ENCODE data around the gene DNAAF2.
"Not testable (repeated sequence)": the region's sequence is repeated elsewhere in the genome, so short reads cannot be mapped to it uniquely, and the experiment has no call there.

Gene DNAAF2

DNA sequence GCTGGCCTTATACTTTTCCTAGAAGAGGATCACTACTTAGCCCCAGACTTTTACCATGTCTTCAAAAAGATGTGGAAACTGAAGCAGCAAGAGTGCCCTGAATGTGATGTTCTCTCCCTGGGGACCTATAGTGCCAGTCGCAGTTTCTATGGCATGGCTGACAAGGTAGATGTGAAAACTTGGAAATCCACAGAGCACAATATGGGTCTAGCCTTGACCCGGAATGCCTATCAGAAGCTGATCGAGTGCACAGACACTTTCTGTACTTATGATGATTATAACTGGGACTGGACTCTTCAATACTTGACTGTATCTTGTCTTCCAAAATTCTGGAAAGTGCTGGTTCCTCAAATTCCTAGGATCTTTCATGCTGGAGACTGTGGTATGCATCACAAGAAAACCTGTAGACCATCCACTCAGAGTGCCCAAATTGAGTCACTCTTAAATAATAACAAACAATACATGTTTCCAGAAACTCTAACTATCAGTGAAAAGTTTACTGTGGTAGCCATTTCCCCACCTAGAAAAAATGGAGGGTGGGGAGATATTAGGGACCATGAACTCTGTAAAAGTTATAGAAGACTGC, 12.9 kb downstream of the DNAAF2 start:
- DNase-seq (ENCODE audit: low spot score) = no peak

DNA sequence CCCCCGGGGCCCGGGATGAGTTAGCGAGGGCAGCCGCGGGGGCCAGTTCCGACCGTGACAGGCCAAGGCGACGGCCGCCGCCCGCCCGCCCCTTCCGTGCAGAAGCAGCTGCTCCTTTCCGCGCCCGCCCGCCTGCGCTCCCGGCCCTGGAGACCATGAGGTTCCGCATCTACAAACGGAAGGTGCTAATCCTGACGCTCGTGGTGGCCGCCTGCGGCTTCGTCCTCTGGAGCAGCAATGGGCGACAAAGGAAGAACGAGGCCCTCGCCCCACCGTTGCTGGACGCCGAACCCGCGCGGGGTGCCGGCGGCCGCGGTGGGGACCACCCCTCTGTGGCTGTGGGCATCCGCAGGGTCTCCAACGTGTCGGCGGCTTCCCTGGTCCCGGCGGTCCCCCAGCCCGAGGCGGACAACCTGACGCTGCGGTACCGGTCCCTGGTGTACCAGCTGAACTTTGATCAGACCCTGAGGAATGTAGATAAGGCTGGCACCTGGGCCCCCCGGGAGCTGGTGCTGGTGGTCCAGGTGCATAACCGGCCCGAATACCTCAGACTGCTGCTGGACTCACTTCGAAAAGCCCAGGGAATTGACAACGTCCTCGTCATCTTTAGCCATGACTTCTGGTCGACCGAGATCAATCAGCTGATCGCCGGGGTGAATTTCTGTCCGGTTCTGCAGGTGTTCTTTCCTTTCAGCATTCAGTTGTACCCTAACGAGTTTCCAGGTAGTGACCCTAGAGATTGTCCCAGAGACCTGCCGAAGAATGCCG, 13.7 kb downstream of the DNAAF2 start:
- DNase-seq (ENCODE audit: low spot score) = peak; percentile 77

DNA sequence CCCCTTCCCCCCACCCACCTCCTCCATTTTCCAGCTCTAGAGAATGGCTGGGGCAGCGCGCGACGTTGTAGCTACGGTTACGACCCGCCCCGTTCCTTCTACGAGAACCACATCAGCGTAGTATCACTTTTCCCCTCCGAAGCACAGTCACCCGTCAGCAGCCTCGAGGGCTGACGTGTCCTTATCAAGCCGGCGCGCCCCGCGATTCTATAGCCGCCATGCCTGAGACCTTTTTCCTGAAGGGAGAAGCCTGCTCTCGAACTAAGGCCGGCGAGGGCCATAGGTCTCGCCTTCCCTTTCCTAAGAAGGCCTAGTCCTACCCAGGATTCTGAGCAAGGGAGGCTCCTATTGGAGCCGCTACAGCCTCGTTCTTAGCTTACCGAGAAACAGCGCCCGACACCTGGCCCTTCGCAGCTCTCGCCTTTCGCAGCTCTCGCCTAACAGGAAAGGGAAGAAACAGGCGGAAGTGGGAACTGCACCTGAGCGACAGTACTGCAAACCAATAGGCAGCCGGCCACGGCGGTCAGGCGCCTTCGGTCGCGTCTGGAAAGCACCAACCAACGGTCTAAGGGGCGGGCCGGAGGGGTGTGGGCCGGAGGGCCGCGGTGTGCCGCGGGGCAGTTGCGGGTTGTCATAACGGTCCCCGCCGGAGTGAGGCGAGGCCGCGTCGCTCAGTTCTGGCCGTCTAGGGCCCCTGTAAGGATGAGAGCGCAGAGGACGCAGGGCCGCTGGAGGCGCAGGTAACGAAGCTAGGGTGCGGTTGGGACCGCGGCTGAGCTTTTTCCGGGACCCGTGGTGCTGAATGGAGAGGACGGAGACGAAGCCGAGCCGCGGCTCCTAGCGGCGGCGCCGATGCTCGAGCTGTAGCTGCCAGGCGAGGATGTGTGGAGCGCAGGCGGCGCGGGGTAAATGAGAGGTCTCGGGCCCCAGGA, 14.6 kb downstream of the DNAAF2 start, which contains the start of the genes MGAT2 and RPL36AL:
Gene MGAT2, plus strand, starts transcription at position 618 of the 932 bp plus-strand sequence. CDS start 470 bp downstream, outside the sequence.
Gene RPL36AL, minus strand, starts transcription at position 445 of the 932 bp plus-strand sequence. CDS start 1,522 bp downstream, outside the sequence.
- DNase-seq (ENCODE audit: low spot score) = peak; percentile 98

DNA sequence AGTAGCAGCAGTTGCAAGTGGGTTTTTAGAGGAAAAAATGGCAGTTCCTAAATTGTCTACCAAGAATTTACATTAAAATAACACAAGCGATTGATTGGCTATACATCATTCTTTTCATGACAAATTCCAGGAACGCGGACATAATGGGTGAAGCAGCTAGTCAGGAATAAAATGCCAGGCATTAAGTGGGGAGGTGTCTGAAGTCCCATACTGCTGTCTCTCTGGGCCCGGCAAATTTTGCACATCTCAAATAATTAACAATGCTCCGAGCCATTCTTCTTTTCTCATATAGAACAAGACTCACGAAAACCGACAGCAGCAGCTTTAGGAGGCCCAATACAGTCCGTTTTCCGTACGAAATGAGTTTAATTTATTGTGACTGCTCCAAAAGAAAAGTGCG, 15.3 kb downstream of the DNAAF2 start:
- DNase-seq (ENCODE audit: low spot score) = no peak

GRCh38 chr14:49619273-49619672, 15.8 kb downstream of the DNAAF2 start:
- DNase-seq (ENCODE audit: low spot score) = not testable (repeated sequence)

DNA sequence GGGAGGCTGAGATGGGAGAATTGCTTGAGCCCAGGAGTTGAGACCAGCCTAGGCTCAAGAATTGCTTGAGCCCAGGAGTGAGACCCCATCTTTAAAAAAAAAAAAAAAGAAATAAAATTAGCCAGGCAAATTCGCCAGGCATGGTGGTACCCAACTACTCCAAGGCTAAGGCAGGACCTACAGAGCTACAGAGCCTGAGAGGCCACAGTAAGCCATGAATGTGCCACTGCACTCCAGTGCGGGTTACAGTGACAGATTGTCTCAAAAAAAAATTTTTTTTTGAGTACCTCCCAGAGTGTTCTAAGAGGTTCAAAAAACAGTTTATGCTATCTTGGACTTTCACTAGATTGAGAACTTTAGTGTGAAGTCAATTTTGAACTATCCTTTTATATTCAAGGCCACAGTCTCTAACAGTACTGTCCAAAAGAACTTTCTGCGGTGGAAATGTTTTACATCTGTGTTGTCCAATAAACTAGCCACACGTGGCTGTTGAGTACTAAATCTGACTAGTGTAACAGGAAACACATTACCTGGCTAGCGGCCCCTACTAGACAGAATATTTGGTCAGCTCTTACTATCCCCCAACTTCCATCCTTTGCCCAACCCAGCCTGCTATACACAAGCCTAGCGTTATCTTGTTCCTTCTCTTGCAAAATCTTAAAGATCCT, 17.1 kb downstream of the DNAAF2 start:
- DNase-seq (ENCODE audit: low spot score) = no peak

DNA sequence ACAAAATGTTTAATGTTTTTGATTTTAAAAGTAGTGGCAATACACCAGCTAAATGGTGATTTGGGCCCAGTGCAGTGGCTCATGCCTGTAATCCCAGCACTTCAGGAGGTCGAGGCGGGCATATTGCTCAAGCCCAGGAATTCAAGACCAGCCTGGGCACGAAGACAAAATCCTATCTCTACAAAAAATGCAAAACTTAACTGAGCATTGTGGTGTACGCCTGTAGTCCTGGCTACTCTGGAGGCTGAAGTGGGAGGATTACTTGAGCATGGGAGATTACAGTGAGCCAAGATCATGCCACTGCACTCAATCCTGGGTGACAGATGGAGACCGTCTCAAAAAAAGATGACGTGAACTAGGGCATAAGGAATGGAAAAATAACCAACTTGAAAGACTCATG, 19.3 kb downstream of the DNAAF2 start:
- DNase-seq (ENCODE audit: low spot score) = no peak

- DNase-seq (ENCODE audit: low spot score) = no peak
These were observed 20.8 kb downstream of the DNAAF2 start for GRCh38 chr14:49614196-49614595.

DNA sequence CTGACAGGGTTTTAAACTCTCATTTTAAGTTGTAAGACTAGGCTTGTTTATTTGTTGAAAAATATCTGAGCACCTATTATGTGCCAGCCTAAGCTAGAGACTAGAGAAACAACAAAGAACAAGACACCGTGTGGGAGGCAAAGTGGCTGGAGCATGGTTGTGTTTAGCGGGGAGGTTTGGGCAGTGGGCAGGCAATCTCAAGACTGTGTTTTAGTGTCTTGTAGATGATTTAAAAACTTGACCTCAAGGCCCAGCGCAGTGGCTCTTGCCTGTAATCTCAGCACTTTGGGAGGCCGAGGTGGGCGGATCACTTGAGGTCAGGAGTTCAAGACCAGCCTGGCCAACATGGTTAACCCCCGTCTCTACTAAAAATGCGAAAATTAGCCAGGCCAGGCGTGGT, 22.4 kb downstream of the DNAAF2 start:
- no peak for DNase-seq (ENCODE audit: low spot score)

DNA sequence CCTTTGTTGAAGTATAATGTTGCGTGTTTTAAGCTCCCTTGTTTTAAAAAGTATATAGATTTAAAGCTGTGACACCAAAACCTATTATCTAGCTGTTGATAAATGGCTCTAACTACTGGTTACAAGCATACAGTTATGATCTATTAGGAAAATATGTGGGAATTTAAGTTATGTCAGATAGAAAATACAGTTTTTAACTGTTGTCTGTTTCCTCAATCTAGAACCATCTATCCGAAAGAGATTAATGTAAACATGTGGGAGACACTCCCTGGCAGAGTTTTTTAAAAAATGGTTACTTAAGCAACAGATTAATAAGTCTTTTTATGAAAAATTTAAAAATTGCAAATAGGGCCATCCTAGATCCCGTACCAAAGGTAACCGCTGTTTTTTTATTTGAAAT, 22.8 kb downstream of the DNAAF2 start:
- no peak for DNase-seq (ENCODE audit: low spot score)

- DNase-seq (ENCODE audit: low spot score) = no peak
These were observed 27.5 kb downstream of the DNAAF2 start for GRCh38 chr14:49607583-49607982.

DNA sequence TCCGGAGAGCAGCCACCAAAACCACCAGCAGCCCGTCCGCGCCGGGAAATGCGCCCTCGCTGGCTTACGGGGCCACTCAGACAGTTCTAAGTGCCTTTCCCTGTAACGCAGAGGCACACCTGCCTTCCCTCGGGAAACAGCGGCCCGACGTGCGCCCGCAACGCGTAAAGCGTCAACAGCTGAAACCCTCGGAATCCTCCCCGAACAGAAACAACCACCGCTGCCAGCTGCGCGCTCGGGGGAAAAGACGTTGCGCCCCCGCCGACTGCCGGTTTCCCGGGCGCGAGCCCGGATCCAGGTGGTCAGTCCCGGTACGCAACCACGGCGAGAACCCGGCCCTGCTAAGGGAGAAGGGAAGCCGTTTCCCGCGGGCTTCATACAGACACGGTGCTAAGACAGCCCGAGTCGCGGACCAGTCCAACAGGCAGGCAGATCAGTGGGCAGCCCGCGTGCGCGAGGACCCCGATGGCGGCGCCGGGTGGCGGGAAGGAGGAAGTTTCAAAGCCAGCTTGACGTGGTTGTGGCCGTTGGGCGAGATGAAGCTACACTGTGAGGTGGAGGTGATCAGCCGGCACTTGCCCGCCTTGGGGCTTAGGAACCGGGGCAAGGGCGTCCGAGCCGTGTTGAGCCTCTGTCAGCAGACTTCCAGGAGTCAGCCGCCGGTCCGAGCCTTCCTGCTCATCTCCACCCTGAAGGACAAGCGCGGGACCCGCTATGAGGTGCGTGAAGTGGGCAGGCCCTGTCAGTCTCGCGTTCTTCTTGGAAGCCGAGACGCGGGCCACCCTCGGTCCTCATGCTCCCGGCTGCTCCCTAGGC, 36.4 kb downstream of the DNAAF2 start, which contains the start of gene LRR1:
Gene LRR1, plus strand, starts transcription at position 456 of the 816 bp plus-strand sequence. Its CDS starts 81 bp downstream, at position 537.
- peak; percentile 93 for DNase-seq (ENCODE audit: low spot score)

DNA sequence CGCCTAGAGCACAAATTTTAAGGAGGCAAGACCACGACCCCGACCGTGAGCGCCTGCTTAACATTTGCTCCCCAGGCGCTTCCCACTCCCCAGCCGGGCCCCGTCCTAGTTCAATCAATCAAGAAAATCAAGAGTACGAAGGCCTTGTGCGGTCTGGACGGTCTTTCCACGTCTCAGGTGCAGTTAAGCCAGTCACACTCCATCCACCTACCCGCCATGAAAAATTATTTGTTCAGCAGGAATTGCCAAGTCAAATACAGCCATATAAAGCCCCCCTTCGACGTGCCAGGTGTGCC, 36.9 kb downstream of the DNAAF2 start:
- peak; percentile 54 for DNase-seq (ENCODE audit: low spot score)

DNA sequence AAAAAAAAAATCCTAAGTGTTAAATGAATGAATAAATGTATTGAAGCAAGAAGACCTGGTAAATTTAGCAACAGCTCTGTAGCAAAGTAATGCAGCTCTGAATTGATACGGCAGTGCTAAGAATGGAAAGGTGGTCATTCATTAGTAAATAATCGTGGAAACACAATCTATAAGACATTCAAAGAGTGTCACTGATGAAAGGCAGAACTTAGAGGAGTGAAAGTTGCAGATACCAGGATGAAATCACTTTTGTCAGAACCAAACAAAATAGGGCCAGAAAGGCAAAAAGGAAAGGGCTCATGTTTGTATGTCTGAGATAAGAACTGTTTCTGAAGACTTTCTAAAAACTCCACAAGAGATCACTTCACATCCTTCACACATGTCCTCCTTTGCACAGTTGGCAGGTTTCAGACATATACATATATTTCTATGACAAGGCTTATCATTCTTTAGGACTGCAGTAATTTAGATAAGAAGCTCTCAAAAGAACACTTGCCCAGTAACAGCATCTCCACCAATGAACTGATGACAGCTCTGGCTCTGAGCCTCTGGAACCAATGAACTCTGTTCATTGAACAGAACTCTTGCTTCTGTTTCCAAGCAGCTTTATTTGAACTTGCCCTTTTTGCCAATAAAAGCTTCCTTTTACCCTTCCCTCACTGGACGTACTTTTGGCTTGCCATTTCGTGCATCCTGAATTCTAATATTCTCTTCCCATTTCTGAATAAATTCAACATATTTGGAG, 40.5 kb downstream of the DNAAF2 start:
- DNase-seq (ENCODE audit: low spot score) = no peak

DNA sequence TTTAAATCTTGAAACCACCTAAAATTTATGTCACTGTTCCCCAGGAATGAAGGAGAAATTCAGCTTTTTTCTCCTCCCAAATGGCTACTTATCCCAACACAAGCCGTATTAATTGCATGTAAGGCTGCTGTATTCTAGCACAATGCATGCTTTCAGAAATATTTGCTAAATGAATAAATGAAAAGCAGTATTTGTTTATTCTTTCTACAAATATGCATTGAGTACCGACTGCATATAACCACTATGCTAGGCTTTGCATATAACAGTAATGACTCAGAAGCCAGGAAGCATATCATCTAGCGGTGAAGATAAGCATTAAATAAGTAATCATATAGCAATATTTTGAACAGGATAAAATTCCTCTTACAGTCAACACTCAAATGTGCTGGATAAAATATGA, 42.0 kb downstream of the DNAAF2 start:
- DNase-seq (ENCODE audit: low spot score) = no peak

GRCh38 chr14:49589387-49589786, 45.7 kb downstream of the DNAAF2 start:
- no peak for DNase-seq (ENCODE audit: low spot score)

- DNase-seq (ENCODE audit: low spot score) = peak; percentile 50
These were observed 48.2 kb downstream of the DNAAF2 start for GRCh38 chr14:49586673-49587460.

DNA sequence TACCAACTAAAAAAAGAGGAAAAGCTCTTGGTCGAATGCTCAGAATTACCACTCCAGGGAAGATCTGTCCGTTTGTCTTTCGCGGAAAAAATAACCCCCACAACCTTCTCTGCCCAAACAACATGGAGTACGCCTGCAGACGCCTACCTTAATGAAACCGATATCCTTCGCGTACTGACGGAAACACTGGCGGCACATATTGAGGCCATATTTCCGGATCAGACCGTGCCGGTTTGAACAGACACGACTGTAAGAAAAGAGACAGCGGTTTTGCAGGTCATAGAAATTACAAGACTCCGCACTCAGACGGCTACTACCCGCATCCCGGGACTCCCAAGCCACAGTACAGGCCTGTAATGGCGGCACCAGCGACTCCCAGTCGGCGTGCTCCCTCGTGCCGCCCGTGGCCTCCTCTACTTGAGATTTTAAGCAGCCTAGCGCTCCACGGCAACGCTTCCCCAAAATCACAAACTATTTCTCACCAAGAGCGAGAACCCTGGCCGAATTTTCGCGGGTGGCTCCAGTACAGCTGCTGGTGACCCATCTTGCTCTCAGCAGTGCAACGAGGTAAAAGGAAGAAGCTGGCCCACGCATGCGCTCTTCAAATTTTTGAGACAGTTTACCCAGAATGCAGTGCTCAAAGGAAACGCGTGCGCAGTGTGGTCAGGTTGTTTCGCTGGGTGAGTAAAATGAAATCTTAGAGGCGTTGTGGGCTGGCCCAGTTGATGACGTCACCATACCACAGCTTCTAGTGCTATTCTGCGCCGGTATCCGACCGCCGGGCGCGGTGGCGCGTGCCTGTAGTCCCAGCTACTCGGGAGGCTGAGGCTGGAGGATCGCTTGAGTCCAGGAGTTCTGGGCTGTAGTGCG, 49.0 kb downstream of the DNAAF2 start, which contains the start of gene RPS29:
Gene RPS29, minus strand, starts transcription at position 578 of the 870 bp plus-strand sequence. Its CDS starts 34 bp downstream, at position 544.
- DNase-seq (ENCODE audit: low spot score) = peak; percentile 99

All from ecto neural progenitor cell (in vitro differentiated cells).